Keratinocyte (primary cell): ENCODE results near the gene MAP7D1. TPM values are rescaled to one million over a fixed set of nuclear protein-coding genes. Genes with fewer than 3 reads are reported as not detected.

Source experiments
- DNase-seq: peaks from one replicate; pipeline ENCODE4 v3.0.0-alpha.2; 2011; ENCODE audit warnings: low read depth, missing footprints, low spot score
- FAIRE-seq: peaks from 2 replicates; lab custom pipeline; 2011; peaks lifted over from hg19 to GRCh38; lab: Jason Lieb, UNC
- H2AFZ ChIP-seq: 2 replicates; pipeline ENCODE4 v1.6.0; 2012; ENCODE audit warnings: low read length, control low read depth, inconsistent platforms; ENCODE audit not compliant: control insufficient read depth
- H3K27ac ChIP-seq: 2 replicates; pipeline ENCODE4 v1.5.1; 2011; ENCODE audit warnings: low read length; ENCODE audit not compliant: control insufficient read depth, insufficient read depth
- H3K27me3 ChIP-seq: 3 replicates; pipeline ENCODE4 v1.6.0; 2011; ENCODE audit warnings: low read length; ENCODE audit not compliant: control insufficient read depth, insufficient read depth; ENCODE audit errors: extremely low read depth
- H3K36me3 ChIP-seq, 2 experiments: 2 replicates in 1 of 2; 3 replicates in 1 of 2; pipeline ENCODE4 v1.5.1; 2011; ENCODE audit warnings: low read length in 2 of 2, mild to moderate bottlenecking in 1 of 2; ENCODE audit not compliant: control insufficient read depth in 2 of 2, insufficient read depth in 2 of 2; ENCODE audit errors: extremely low read depth in 1 of 2
- H3K4me1 ChIP-seq: 3 replicates; pipeline ENCODE4 v1.5.1; 2011; ENCODE audit warnings: low read length; ENCODE audit not compliant: control insufficient read depth, insufficient read depth; ENCODE audit errors: extremely low read depth
- H3K4me2 ChIP-seq: 3 replicates; pipeline ENCODE4 v1.6.0; 2011; ENCODE audit warnings: low read depth, low read length; ENCODE audit not compliant: control insufficient read depth, insufficient read depth; ENCODE audit errors: extremely low read depth
- H3K4me3 ChIP-seq, 3 experiments: fragments of 200-600 bp in 1 of 3; sonication (generic) in 1 of 3; 2 replicates in 2 of 3; 3 replicates in 1 of 3; pipeline ENCODE4 v1.5.1; 2011 to 2016; ENCODE audit warnings: low read length in 3 of 3, mild to moderate bottlenecking in 3 of 3, control low read depth in 2 of 3, inconsistent platforms in 1 of 3, low read depth in 1 of 3, mixed read lengths in 1 of 3, mixed run types in 1 of 3, moderate library complexity in 1 of 3; ENCODE audit not compliant: control insufficient read depth in 2 of 3, insufficient read depth in 2 of 3; ENCODE audit errors: extremely low read depth in 1 of 3
- H3K79me2 ChIP-seq: 2 replicates; pipeline ENCODE4 v1.6.0; 2012; ENCODE audit warnings: low read length; ENCODE audit not compliant: control insufficient read depth, insufficient read depth
- H3K9ac ChIP-seq: 3 replicates; pipeline ENCODE4 v1.6.0; 2011; ENCODE audit warnings: low read length; ENCODE audit not compliant: control insufficient read depth, insufficient read depth; ENCODE audit errors: extremely low read depth
- H3K9me1 ChIP-seq: 3 replicates; pipeline ENCODE4 v1.6.0; 2011; ENCODE audit warnings: low read length; ENCODE audit not compliant: control insufficient read depth, insufficient read depth; ENCODE audit errors: extremely low read depth
- H3K9me3 ChIP-seq: 2 replicates; pipeline ENCODE4 v1.5.1; 2012; ENCODE audit warnings: low read depth, low read length; ENCODE audit not compliant: control insufficient read depth
- H4K20me1 ChIP-seq: 3 replicates; pipeline ENCODE4 v1.6.0; 2011; ENCODE audit warnings: low read length; ENCODE audit not compliant: control insufficient read depth, insufficient read depth; ENCODE audit errors: extremely low read depth
- EZH2 ChIP-seq: IDR thresholded peaks from one replicate; pipeline ENCODE4 v1.6.1; 2012; ENCODE audit warnings: inconsistent platforms, mild to moderate bottlenecking, low read length, moderate library complexity
- dilution Hi-C: fragments of 300-500 bp; cut with MboI; formaldehyde crosslinking; loops from one replicate; pipeline ENCODE4 v1.7.0; 2020; ENCODE audit warnings: low sequenced_read_pairs; ENCODE audit not compliant: extremely low pct_ligation_motif_present
- polyA plus RNA-seq, 5 experiments: library from polyadenylated mRNA; depleted of rRNA in 3 of 5; stranded (reverse) in 3 of 5; stranded (forward) in 1 of 5; unstranded in 1 of 5; fragments of >200 nt; gene quantifications; 1 replicate in 1 of 5; 2 replicates in 3 of 5; 3 replicates in 1 of 5; pipeline versions ENCODE4 v1.2.1 to v1.2.3, GENCODE V29; 2011 to 2012; ENCODE audit warnings: missing spikeins in 2 of 5, low read depth in 1 of 5, low replicate concordance in 1 of 5
- TF ChIP-seq, protein P1 (sequence below), 3 experiments: IDR thresholded peaks in 1 of 3; conservative IDR thresholded peaks in 1 of 3; optimal IDR thresholded peaks in 1 of 3; 2 replicates in 2 of 3; 3 replicates in 1 of 3; pipeline versions ENCODE3 to v1.5.1; 2011; ENCODE audit warnings: low read length in 3 of 3, mild to moderate bottlenecking in 3 of 3, moderate library complexity in 2 of 3, control low read depth in 1 of 3, inconsistent platforms in 1 of 3; ENCODE audit not compliant: insufficient read depth in 2 of 3; ENCODE audit errors: extremely low read depth in 1 of 3

Gene MAP7D1
- polyA plus RNA-seq, 1 donor (not counting 4 experiments of a cell fraction or from before 2014, with no cell fraction given): 75.0 TPM

DNA sequence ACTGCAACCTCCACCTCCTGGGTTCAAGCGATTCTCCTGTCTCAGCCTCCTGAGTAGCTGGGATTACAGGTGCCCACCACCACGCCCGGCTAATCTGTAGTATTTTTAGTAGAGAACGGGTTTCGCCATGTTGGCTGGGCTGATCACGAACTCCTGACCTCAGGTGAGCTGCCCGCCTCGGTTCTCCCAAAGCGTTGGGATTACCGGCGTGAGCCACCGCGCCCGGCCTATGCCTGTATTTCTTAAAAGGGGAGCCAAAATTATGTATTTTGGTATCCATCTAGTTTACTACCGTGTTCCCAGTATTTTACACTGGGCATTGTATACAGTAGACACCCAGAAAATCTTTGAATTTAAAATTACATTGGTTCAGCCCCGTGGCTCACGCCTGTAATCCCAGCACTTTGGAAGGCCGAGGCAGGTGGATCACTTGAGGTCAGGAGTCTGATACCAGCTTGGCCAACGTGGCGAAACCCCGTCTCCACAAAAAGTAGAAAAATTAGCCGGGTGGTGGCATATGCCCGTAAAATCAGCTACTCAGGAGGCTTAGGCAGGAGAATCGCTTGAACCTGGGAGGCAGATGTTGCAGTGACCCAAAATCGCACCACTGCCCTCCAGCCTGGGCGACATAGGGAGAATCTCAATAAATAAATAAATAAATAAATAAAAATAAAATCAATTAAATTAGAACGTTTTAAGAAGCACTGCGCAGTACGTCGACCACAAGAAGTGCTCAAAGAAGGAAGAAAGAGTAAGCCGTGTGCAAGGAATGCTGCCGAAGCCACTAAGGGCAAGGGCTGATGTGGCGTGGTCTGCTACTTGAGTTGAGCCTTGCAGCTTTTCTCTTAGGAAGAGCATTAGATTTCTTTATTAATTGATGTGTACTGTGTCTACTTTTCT, 66.8 kb downstream of the MAP7D1 start:
- Histone ChIP-seq H2AFZ (peak overlapping the region; percentile 84), H4K20me1 (peaks cover 17% of the 10 kb centered on the region), H3K79me2 (peaks cover 34% of the 10 kb centered on the region), H3K36me3 (peaks cover 3 to 12% of the 10 kb centered on the region in 2 experiments), H3K9me3 (no peaks in the 10 kb centered on the region), H3K27me3 (no peaks in the 10 kb centered on the region), H3K4me2 (peak overlapping the region; percentile 90), H3K9ac (peak overlapping the region; percentile 93), H3K4me1 (peaks cover 15% of the 10 kb centered on the region), H3K27ac (peak overlapping the region; percentile 97), H3K9me1 (no peaks in the 10 kb centered on the region), H3K4me3 (peak overlapping the region in 2 of 3 experiments; percentile 76 to 89)
- dilution Hi-C loops: no loop called here
- TF ChIP-seq, protein P1, sequence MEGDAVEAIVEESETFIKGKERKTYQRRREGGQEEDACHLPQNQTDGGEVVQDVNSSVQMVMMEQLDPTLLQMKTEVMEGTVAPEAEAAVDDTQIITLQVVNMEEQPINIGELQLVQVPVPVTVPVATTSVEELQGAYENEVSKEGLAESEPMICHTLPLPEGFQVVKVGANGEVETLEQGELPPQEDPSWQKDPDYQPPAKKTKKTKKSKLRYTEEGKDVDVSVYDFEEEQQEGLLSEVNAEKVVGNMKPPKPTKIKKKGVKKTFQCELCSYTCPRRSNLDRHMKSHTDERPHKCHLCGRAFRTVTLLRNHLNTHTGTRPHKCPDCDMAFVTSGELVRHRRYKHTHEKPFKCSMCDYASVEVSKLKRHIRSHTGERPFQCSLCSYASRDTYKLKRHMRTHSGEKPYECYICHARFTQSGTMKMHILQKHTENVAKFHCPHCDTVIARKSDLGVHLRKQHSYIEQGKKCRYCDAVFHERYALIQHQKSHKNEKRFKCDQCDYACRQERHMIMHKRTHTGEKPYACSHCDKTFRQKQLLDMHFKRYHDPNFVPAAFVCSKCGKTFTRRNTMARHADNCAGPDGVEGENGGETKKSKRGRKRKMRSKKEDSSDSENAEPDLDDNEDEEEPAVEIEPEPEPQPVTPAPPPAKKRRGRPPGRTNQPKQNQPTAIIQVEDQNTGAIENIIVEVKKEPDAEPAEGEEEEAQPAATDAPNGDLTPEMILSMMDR (optimal IDR thresholded peaks at IDR 0.05 in 1 of 3, IDR thresholded peaks at IDR 0.05 in 1 of 3, conservative IDR thresholded peaks at IDR 0.05 in 1 of 3; ENCODE audit: extremely low read depth in 1 of 3, insufficient read depth in 2 of 3, low read length in 3 of 3): no peak
- no peak for TF ChIP-seq EZH2
- FAIRE-seq (no peak), DNase-seq (no peak)

DNA sequence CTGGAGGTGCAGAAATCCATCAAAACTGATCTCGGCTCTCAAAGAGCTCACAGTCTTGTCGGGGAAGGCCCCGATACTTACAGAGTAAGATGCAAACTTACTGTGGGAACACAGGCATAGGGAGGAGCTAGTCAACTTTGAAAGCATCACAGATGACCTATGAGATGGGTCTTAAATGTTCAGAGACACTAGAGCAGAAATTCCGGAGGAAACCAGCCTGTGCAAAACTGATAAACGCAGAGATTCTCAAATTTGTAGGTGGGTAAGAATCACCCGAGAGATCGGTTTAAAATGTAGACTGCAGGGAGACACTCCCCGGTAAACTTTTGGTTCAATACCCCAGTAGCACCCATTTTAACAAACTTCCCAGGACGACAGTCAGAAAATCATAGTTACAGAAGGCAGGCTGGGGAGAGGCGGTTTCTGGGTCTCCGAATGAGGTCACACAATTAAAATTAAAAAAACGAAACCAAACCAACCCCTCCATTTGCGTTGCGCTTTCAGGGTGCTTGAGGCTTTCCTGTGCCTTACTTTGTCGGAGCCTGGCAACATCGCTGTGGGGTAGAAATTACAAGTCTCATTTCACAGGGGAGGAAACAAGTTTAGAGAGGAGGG, 67.5 kb downstream of the MAP7D1 start:
- Histone ChIP-seq H3K36me3 (peaks cover 4 to 12% of the 10 kb centered on the region in 2 experiments), H3K9me1 (no peaks in the 10 kb centered on the region), H3K27me3 (no peaks in the 10 kb centered on the region), H3K4me2 (peak overlapping the region; percentile 90), H3K9me3 (no peaks in the 10 kb centered on the region), H3K9ac (peak overlapping the region; percentile 93), H4K20me1 (peaks cover 17% of the 10 kb centered on the region), H3K79me2 (peaks cover 42% of the 10 kb centered on the region), H3K27ac (peak overlapping the region; percentile 97), H3K4me1 (peaks cover 15% of the 10 kb centered on the region), H2AFZ (peak overlapping the region; percentile 84), H3K4me3 (peak overlapping the region; percentile 55 to 89 (median 76))
- no peak for TF ChIP-seq EZH2
- TF ChIP-seq, protein P1 (optimal IDR thresholded peaks at IDR 0.05 in 1 of 3, IDR thresholded peaks at IDR 0.05 in 1 of 3, conservative IDR thresholded peaks at IDR 0.05 in 1 of 3; ENCODE audit: extremely low read depth in 1 of 3, insufficient read depth in 2 of 3, low read length in 3 of 3): no peak
- dilution Hi-C loops: no loop called here
- DNase-seq (no peak), FAIRE-seq (peak; percentile 51)
